ENCODE results near the gene BTBD10.

Gene BTBD10

DNA sequence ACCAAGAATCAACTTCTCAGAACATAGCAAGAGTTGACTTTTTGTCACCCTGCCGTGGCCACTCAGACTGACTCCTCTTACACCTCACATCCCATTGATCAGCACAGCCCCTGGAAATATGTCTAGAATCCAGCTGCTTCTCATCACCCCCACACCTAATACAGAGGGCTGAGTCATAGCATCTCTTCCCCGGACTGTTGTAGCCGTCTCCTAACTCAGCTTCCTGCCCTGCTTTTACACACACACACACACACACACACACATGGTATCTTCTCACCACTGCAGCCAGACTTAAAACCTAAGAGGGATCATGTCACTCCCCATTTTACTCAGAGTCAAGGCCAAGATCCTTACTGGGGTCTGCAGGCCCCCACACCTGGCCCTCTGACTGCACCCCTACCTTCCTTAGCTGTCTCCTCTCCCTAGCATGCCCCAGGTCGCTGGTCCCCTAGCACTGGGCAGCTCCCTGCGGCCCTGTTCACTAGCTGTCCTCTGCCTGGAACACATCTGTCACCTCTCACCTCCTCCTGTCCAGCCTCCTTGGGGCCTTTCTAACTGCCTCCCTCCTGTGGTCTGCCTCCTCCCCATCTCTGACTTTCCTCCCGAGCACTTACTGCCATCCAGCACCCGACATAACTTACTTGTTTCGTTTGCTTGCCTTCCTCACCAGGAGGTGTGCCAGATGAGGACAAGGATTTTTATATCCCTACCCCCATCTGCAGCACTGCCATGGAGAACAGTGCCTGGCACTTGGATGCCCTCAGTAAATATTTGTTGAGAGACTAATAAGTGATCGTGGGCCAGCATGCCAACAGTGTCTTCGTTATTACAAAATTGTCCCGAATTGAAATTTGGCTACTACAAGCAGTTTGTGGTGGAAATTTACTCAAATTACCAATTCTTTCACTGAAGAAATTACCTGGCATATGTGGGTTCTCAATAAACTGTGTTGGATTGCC, 123.5 kb downstream of the BTBD10 start:
- H3K9ac ChIP-seq (ENCODE audit: low read length in 2 of 2) = no peak overlapping the region
- peaks cover 26% of the 10 kb centered on the region for H3K4me1 ChIP-seq (ENCODE audit: control insufficient read depth, insufficient read depth, low read length)
- H3K27me3 ChIP-seq (ENCODE audit: control insufficient read depth in 1 of 2, insufficient read depth in 2 of 2, low read length in 2 of 2) = no peaks in the 10 kb centered on the region
- no peak overlapping the region for H3K27ac ChIP-seq (ENCODE audit: low read length)
- no peak overlapping the region for H3K4me3 ChIP-seq (ENCODE audit: low read length in 2 of 2)
- H3K36me3 ChIP-seq (ENCODE audit: control insufficient read depth in 2 of 2, insufficient read depth in 2 of 2, low read length in 2 of 2) = no peaks in the 10 kb centered on the region
- H3K9me3 ChIP-seq (ENCODE audit: control insufficient read depth in 2 of 2, low read length in 2 of 2) = no peaks in the 10 kb centered on the region

DNA sequence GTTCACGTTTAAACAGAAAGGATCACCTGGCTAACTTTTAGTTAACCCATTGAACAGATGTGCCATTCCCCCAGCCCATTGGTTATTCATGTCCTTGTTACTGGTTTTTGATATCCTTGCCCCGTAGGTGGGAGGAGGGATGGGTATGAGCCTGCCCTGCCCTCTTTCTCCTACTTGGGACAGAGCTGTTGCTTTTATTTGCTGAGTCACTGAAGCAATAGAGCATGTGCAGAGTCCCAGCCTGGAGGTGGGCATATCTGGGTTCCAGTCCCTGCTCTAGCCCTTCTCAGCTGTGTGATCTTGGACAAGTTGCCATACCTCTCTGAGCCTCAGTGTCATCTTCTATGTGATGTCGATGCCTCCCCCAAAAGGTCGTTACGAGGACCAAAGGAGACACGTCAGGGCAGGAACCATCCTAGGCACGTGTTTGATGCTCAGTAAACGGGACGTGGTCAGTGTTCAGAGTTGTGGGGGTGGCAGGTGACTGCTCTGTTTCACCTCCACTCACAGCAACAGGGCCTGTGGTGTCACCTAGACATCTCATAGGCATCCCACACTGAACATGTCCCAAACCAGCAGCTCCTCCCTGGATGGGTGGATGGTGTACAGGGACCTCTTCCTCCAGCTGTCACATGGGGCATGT, 124.5 kb downstream of the BTBD10 start:
- Histone ChIP-seq H3K27ac (ENCODE audit: low read length) (no peak overlapping the region), H3K4me3 (ENCODE audit: low read length in 2 of 2) (peak overlapping the region; percentile 54 to 57), H3K9me3 (ENCODE audit: control insufficient read depth in 2 of 2, low read length in 2 of 2) (no peaks in the 10 kb centered on the region), H3K36me3 (ENCODE audit: control insufficient read depth in 2 of 2, insufficient read depth in 2 of 2, low read length in 2 of 2) (no peaks in the 10 kb centered on the region), H3K27me3 (ENCODE audit: control insufficient read depth in 1 of 2, insufficient read depth in 2 of 2, low read length in 2 of 2) (no peaks in the 10 kb centered on the region), H3K9ac (ENCODE audit: low read length in 2 of 2) (peak overlapping the region in 1 of 2 donors; percentile 64), H3K4me1 (ENCODE audit: control insufficient read depth, insufficient read depth, low read length) (peaks cover 31% of the 10 kb centered on the region)

DNA sequence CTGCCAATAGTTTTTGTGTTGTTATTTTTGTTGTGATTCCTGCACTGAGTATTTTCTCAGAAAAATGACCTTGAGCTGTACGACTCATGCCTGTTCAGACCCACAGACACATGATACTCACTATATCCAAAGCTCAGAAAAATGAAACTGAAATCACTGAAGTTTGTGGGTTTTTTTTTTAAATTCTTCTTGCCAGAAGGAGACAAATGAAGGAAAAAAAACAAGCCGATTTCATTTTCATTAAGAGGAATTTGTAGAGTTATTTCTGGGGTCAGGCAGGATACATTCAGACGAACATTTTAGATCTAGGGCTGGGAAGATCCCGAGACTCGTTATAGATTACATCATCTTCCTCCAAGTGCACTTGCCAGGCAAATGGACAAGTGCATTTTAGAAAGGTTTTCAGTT, 125.0 kb downstream of the BTBD10 start:
- Histone ChIP-seq H3K36me3 (ENCODE audit: control insufficient read depth in 2 of 2, insufficient read depth in 2 of 2, low read length in 2 of 2) (no peaks in the 10 kb centered on the region), H3K27me3 (ENCODE audit: control insufficient read depth in 1 of 2, insufficient read depth in 2 of 2, low read length in 2 of 2) (no peaks in the 10 kb centered on the region), H3K4me1 (ENCODE audit: control insufficient read depth, insufficient read depth, low read length) (peaks cover 31% of the 10 kb centered on the region), H3K9ac (ENCODE audit: low read length in 2 of 2) (peak overlapping the region; percentile 62 to 64), H3K9me3 (ENCODE audit: control insufficient read depth in 2 of 2, low read length in 2 of 2) (no peaks in the 10 kb centered on the region), H3K4me3 (ENCODE audit: low read length in 2 of 2) (peak overlapping the region; percentile 54 to 57), H3K27ac (ENCODE audit: low read length) (no peak overlapping the region)
